SK-N-SH treated with all-trans-retinoic acid at 6 μM for 48 hours (cell line): Measurements from ENCODE around the gene CAV1.

Experiments
- ATAC-seq: fragments of 200-7000 bp; cut with Tn5 transposase; 3 replicates; pipeline ENCODE4 v1.9.1; 2020; ENCODE audit warnings: mild to moderate bottlenecking, moderate library complexity
- ARNTL ChIP-seq: fragments of 450-650 bp; formaldehyde crosslinking; IDR thresholded peaks from 2 replicates; pipeline ENCODE4 v1.5.0; 2020; ENCODE audit warnings: low read depth, mild to moderate bottlenecking, moderate library complexity, borderline replicate concordance
- BACH2 ChIP-seq: fragments of 250-450 bp; sonication (Bioruptor Pico); IDR thresholded peaks from 2 replicates; pipeline ENCODE4 v1.9.0; 2021; ENCODE audit warnings: mild to moderate bottlenecking, borderline replicate concordance
- CSDC2 ChIP-seq: fragments of 250-450 bp; sonication (Bioruptor Pico); IDR thresholded peaks from 2 replicates; pipeline ENCODE4 v1.5.0; 2020; ENCODE audit warnings: mild to moderate bottlenecking, moderate library complexity
- ESRRG ChIP-seq: fragments of 250-450 bp; sonication (Bioruptor Pico); IDR thresholded peaks from 2 replicates; pipeline ENCODE4 v1.6.1; 2021; ENCODE audit warnings: mild to moderate bottlenecking
- GLIS3 ChIP-seq: fragments of 250-450 bp; sonication (Bioruptor Pico); IDR thresholded peaks from 2 replicates; pipeline ENCODE4 v1.5.0; 2020; ENCODE audit warnings: mild to moderate bottlenecking, moderate library complexity
- ISL1 ChIP-seq: fragments of 250-450 bp; sonication (Bioruptor Pico); IDR thresholded peaks from 2 replicates; pipeline ENCODE4 v2.1.2; 2022; ENCODE audit warnings: mild to moderate bottlenecking, moderate library complexity
- OSR1 ChIP-seq: fragments of 250-450 bp; sonication (Bioruptor Pico); IDR thresholded peaks from 2 replicates; pipeline ENCODE4 v1.8.0; 2022; ENCODE audit warnings: moderate library complexity, mild to moderate bottlenecking, inconsistent platforms
- PPARA ChIP-seq: fragments of 250-450 bp; sonication (Bioruptor Pico); IDR thresholded peaks from 2 replicates; pipeline ENCODE4 v1.5.0; 2020; ENCODE audit warnings: mild to moderate bottlenecking, borderline replicate concordance
- RARB ChIP-seq: fragments of 250-450 bp; sonication (Bioruptor Pico); IDR thresholded peaks from 2 replicates; pipeline ENCODE4 v1.8.0; 2021; ENCODE audit warnings: mild to moderate bottlenecking, moderate library complexity
- TCF4 ChIP-seq: fragments of 250-450 bp; sonication (Bioruptor Pico); IDR thresholded peaks from 2 replicates; pipeline ENCODE4 v1.8.0; 2021; ENCODE audit warnings: mild to moderate bottlenecking, moderate library complexity, borderline replicate concordance
- TOX ChIP-seq: fragments of 250-450 bp; sonication (Bioruptor Pico); IDR thresholded peaks from 2 replicates; pipeline ENCODE4 v1.8.0; 2021; ENCODE audit warnings: mild to moderate bottlenecking, moderate library complexity, borderline replicate concordance
- ZC3H10 ChIP-seq: fragments of 250-450 bp; sonication (Bioruptor Pico); IDR thresholded peaks from 2 replicates; pipeline ENCODE4 v1.5.1; 2021; ENCODE audit warnings: mild to moderate bottlenecking, moderate library complexity
- ZFP3 ChIP-seq: fragments of 250-450 bp; sonication (Bioruptor Pico); IDR thresholded peaks from 2 replicates; pipeline ENCODE4 v1.5.0; 2020; ENCODE audit warnings: mild to moderate bottlenecking, moderate library complexity
- ZFP30 ChIP-seq: fragments of 450-650 bp; formaldehyde crosslinking; IDR thresholded peaks from 2 replicates; pipeline ENCODE4 v1.5.0; 2022; ENCODE audit warnings: mild to moderate bottlenecking, moderate library complexity
- ZNF565 ChIP-seq: fragments of 450-650 bp; formaldehyde crosslinking; conservative IDR thresholded peaks from 2 replicates; pipeline ENCODE4 v1.5.0; 2020; ENCODE audit warnings: low read depth, mild to moderate bottlenecking, moderate library complexity
- ZNF70 ChIP-seq: fragments of 450-650 bp; formaldehyde crosslinking; IDR thresholded peaks from 2 replicates; pipeline ENCODE4 v1.5.0; 2020; ENCODE audit warnings: mild to moderate bottlenecking, moderate library complexity
- ZNF8 ChIP-seq: fragments of 450-650 bp; formaldehyde crosslinking; IDR thresholded peaks from 2 replicates; pipeline ENCODE4 v1.5.0; 2020; ENCODE audit warnings: mild to moderate bottlenecking, moderate library complexity
- TF ChIP-seq, protein P1 (sequence below): fragments of 250-450 bp; sonication (Bioruptor Pico); IDR thresholded peaks from 2 replicates; pipeline ENCODE4 v1.5.0; 2020; ENCODE audit warnings: mild to moderate bottlenecking, moderate library complexity
- TF ChIP-seq, protein P2 (sequence below): fragments of 250-450 bp; sonication (Bioruptor Pico); IDR thresholded peaks from 2 replicates; pipeline ENCODE4 v1.8.0; 2020; ENCODE audit warnings: mild to moderate bottlenecking, moderate library complexity, borderline replicate concordance
- TF ChIP-seq, protein P3 (sequence below): fragments of 250-450 bp; sonication (Bioruptor Pico); IDR thresholded peaks from 2 replicates; pipeline ENCODE4 v1.5.1; 2021; ENCODE audit warnings: mild to moderate bottlenecking, moderate library complexity
- TF ChIP-seq, protein P4 (sequence below): fragments of 250-450 bp; sonication (Bioruptor Pico); IDR thresholded peaks from 2 replicates; pipeline ENCODE4 v1.5.1; 2020; ENCODE audit warnings: low read depth, mild to moderate bottlenecking, moderate library complexity
- TF ChIP-seq, protein P5 (sequence below): fragments of 250-450 bp; sonication (Bioruptor Pico); IDR thresholded peaks from 2 replicates; pipeline ENCODE4 v1.8.0; 2021; ENCODE audit warnings: low read depth, mild to moderate bottlenecking, moderate library complexity, borderline replicate concordance

The CAV1 gene

DNA sequence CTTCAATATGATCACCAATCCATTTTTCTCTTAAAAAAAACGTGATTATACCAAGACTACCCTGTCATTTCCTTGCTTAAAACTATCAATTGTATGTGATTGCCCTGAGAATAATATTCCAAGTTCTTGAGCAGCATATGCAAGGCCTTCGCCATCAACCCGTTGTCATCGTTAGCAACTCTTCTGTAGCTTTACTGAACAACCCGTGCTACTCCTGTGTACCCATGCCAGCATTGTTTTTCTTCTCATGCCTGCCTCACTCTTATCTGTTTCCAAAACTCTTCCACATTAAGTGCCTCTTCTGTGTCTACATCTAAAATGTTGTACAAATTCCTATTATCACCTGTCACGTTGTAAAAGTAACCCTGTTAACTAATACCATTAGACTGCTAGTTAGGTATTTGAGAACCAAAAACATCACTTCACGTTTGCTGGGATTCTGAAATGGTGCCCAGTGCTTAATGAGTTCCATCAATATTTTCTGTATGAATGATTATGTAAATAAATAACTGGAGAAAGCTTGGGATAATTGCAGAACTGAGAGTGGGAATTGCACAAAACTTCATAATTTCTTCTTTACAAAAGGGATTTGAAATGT is 14.8 kb upstream of the CAV1 start:
- peak; percentile 3; the same call in 1 of the 3 replicates for ATAC-seq
- TF ChIP-seq CSDC2 (no peak), OSR1 (CRISPR knock-in tag) (no peak), TCF4 (no peak), TOX (no peak), ZNF70 (CRISPR knock-in tag) (no peak), ZNF565 (no peak), ZFP3 (CRISPR knock-in tag) (no peak), ZFP30 (no peak), GLIS3 (CRISPR knock-in tag) (no peak), ZC3H10 (CRISPR knock-in tag) (no peak), RARB (CRISPR knock-in tag) (no peak), ZNF8 (CRISPR knock-in tag) (no peak), ISL1 (CRISPR knock-in tag) (no peak), BACH2 (no peak), ARNTL (CRISPR knock-in tag) (no peak), ESRRG (CRISPR knock-in tag) (no peak)
- TF ChIP-seq, protein P1, sequence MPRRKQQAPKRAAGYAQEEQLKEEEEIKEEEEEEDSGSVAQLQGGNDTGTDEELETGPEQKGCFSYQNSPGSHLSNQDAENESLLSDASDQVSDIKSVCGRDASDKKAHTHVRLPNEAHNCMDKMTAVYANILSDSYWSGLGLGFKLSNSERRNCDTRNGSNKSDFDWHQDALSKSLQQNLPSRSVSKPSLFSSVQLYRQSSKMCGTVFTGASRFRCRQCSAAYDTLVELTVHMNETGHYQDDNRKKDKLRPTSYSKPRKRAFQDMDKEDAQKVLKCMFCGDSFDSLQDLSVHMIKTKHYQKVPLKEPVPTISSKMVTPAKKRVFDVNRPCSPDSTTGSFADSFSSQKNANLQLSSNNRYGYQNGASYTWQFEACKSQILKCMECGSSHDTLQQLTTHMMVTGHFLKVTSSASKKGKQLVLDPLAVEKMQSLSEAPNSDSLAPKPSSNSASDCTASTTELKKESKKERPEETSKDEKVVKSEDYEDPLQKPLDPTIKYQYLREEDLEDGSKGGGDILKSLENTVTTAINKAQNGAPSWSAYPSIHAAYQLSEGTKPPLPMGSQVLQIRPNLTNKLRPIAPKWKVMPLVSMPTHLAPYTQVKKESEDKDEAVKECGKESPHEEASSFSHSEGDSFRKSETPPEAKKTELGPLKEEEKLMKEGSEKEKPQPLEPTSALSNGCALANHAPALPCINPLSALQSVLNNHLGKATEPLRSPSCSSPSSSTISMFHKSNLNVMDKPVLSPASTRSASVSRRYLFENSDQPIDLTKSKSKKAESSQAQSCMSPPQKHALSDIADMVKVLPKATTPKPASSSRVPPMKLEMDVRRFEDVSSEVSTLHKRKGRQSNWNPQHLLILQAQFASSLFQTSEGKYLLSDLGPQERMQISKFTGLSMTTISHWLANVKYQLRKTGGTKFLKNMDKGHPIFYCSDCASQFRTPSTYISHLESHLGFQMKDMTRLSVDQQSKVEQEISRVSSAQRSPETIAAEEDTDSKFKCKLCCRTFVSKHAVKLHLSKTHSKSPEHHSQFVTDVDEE = no peak
- TF ChIP-seq, protein P2, sequence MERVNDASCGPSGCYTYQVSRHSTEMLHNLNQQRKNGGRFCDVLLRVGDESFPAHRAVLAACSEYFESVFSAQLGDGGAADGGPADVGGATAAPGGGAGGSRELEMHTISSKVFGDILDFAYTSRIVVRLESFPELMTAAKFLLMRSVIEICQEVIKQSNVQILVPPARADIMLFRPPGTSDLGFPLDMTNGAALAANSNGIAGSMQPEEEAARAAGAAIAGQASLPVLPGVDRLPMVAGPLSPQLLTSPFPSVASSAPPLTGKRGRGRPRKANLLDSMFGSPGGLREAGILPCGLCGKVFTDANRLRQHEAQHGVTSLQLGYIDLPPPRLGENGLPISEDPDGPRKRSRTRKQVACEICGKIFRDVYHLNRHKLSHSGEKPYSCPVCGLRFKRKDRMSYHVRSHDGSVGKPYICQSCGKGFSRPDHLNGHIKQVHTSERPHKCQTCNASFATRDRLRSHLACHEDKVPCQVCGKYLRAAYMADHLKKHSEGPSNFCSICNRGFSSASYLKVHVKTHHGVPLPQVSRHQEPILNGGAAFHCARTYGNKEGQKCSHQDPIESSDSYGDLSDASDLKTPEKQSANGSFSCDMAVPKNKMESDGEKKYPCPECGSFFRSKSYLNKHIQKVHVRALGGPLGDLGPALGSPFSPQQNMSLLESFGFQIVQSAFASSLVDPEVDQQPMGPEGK (CRISPR knock-in tag) = no peak
- TF ChIP-seq, protein P3, sequence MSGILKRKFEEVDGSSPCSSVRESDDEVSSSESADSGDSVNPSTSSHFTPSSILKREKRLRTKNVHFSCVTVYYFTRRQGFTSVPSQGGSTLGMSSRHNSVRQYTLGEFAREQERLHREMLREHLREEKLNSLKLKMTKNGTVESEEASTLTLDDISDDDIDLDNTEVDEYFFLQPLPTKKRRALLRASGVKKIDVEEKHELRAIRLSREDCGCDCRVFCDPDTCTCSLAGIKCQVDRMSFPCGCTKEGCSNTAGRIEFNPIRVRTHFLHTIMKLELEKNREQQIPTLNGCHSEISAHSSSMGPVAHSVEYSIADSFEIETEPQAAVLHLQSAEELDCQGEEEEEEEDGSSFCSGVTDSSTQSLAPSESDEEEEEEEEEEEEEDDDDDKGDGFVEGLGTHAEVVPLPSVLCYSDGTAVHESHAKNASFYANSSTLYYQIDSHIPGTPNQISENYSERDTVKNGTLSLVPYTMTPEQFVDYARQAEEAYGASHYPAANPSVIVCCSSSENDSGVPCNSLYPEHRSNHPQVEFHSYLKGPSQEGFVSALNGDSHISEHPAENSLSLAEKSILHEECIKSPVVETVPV (CRISPR knock-in tag) = no peak
- TF ChIP-seq, protein P4, sequence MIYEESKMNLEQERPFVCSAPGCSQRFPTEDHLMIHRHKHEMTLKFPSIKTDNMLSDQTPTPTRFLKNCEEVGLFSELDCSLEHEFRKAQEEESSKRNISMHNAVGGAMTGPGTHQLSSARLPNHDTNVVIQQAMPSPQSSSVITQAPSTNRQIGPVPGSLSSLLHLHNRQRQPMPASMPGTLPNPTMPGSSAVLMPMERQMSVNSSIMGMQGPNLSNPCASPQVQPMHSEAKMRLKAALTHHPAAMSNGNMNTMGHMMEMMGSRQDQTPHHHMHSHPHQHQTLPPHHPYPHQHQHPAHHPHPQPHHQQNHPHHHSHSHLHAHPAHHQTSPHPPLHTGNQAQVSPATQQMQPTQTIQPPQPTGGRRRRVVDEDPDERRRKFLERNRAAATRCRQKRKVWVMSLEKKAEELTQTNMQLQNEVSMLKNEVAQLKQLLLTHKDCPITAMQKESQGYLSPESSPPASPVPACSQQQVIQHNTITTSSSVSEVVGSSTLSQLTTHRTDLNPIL (CRISPR knock-in tag) = no peak

DNA sequence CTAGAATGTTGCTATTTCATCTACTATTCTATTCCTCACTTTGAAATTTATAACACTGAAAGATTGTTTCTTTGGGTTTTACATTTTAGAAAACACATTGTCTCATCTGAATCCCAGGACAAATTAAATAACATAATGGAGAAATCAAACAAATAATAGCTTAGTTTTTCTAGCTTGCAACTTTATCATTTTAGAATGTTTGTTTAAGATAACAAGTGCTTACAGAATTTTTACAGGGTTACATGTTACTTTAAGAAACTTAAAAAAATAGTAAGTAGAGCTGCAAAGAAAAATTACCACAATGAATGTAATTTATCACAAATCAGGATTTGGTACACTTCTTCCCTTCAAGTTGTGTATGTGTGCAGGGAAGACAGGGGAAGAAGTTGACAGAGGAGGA is 14.0 kb upstream of the CAV1 start:
- ATAC-seq = no peak
- TF ChIP-seq ZNF70 (CRISPR knock-in tag) (no peak), RARB (CRISPR knock-in tag) (no peak), ZNF565 (no peak)
- TF ChIP-seq, protein P5, sequence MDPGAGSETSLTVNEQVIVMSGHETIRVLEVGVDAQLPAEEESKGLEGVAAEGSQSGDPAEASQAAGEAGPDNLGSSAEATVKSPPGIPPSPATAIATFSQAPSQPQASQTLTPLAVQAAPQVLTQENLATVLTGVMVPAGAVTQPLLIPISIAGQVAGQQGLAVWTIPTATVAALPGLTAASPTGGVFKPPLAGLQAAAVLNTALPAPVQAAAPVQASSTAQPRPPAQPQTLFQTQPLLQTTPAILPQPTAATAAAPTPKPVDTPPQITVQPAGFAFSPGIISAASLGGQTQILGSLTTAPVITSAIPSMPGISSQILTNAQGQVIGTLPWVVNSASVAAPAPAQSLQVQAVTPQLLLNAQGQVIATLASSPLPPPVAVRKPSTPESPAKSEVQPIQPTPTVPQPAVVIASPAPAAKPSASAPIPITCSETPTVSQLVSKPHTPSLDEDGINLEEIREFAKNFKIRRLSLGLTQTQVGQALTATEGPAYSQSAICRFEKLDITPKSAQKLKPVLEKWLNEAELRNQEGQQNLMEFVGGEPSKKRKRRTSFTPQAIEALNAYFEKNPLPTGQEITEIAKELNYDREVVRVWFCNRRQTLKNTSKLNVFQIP = no peak

DNA sequence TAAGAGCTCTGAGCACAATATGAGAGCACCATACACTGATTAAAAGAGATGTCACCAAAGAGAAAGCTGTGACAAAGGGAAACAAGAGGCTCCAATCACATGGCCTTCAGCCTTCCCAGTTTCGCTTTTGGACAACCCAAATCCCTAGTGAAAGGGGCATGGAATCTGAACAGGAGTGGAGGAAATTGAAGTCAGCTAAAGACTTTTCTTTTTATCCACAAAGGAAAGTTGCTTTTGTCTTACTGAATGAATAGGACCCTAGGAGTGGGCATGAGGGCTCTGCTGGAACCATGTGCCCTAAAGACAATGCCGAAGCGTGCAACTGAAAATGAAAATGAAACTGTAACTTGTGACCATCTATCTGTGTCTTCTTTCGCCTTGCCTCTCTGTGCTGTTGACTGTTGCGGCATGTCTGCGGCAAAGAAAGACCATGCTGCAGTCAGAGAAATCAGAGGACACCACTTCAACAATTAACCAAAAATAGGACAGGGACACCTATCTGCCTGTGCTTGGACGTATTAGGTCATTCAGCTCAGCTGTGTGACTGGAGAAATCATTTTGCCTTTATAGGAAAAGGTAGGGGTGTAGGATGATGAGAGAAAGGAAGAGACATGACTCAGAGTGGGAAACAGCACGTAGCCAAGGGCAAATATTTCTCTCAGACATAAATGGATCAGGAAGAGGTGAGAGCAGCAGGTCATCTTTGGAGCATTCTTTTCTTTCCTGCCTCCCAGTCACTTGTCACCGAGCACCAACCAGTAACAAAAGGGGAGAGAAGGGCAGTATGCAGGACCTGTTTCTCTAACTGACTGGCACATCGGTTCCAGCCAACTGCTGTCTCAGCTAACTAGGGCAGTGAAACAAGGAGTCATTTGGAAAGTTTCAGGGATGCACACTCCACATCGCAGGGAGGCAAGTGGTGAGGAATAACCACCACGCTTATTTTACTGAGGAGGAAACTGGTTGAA is 13.0 kb upstream of the CAV1 start:
- TF ChIP-seq, protein P2 (CRISPR knock-in tag) = no peak
- TF ChIP-seq RARB (CRISPR knock-in tag) = no peak
- TF ChIP-seq, protein P3 (CRISPR knock-in tag) = no peak
- no peak for TF ChIP-seq ZC3H10 (CRISPR knock-in tag)
- no peak for TF ChIP-seq PPARA
- TF ChIP-seq, protein P4 (CRISPR knock-in tag) = no peak
- no peak for TF ChIP-seq ARNTL (CRISPR knock-in tag)
- TF ChIP-seq TOX = no peak
- no peak for TF ChIP-seq ZFP30
- TF ChIP-seq ZFP3 (CRISPR knock-in tag) = no peak
- TF ChIP-seq ZNF8 (CRISPR knock-in tag) = no peak
- TF ChIP-seq, all 23 proteins: peak for 0
- peak; percentile 73 for ATAC-seq
